Type B pancreatic cell (in vitro differentiated cells): ENCODE data around the gene P3H3. TPM values are rescaled to one million over a fixed set of nuclear protein-coding genes. Genes with fewer than 3 reads are reported as not detected.

Source experiments
- DNase-seq: peaks from one replicate; pipeline ENCODE4 v3.0.0; 2021; ENCODE audit warnings: mixed read lengths; ENCODE audit not compliant: unreplicated experiment; ENCODE audit errors: extremely low spot score
- H3K27ac Mint-ChIP-seq: 2 replicates; pipeline ENCODE4 v1.8.0; 2021; ENCODE audit warnings: mild to moderate bottlenecking, mixed read lengths
- H3K27me3 Mint-ChIP-seq: 2 replicates; pipeline ENCODE4 v1.8.0; 2021; ENCODE audit warnings: mixed read lengths
- H3K36me3 Mint-ChIP-seq: 2 replicates; pipeline ENCODE4 v1.8.0; 2021; ENCODE audit warnings: mixed read lengths
- H3K4me1 Mint-ChIP-seq: one replicate; pipeline ENCODE4 v1.8.0; 2021; ENCODE audit warnings: mixed read lengths; ENCODE audit not compliant: unreplicated experiment
- H3K4me3 Mint-ChIP-seq: 2 replicates; pipeline ENCODE4 v1.8.0; 2021; ENCODE audit warnings: mild to moderate bottlenecking, mixed read lengths
- H3K9me3 Mint-ChIP-seq: 2 replicates; pipeline ENCODE4 v1.8.0; 2021; ENCODE audit warnings: mixed read lengths
- CTCF ChIP-seq: fragments of 200-600 bp; sonication (generic); conservative IDR thresholded peaks from 2 replicates; pipeline ENCODE4 v1.5.0; 2021; ENCODE audit warnings: antibody characterized with exemption, mild to moderate bottlenecking
- total RNA-seq: library from RNA; stranded (reverse); gene quantifications from 2 replicates; pipeline ENCODE4 v1.2.1, GENCODE V29; 2021; ENCODE audit warnings: low replicate concordance

P3H3 gene
- total RNA-seq, 1 donor from 2014 or later, result 66.0 TPM

- TF ChIP-seq CTCF, result no peak
- Mint-ChIP-seq H3K9me3 (no peaks in the 10 kb centered on the region), H3K27ac (peak overlapping the region; percentile 29), H3K4me3 (peak overlapping the region; percentile 73), H3K36me3 (peaks cover 4% of the 10 kb centered on the region), H3K4me1 (peaks cover 52% of the 10 kb centered on the region), H3K27me3 (peaks cover 54% of the 10 kb centered on the region)
- no peak for DNase-seq
These were observed 4.8 kb upstream of the P3H3 start for GRCh38 chr12:6823182-6824084.

- peaks cover 4% of the 10 kb centered on the region for H3K36me3 Mint-ChIP-seq
- no peaks in the 10 kb centered on the region for H3K9me3 Mint-ChIP-seq
- H3K4me1 Mint-ChIP-seq, result peaks cover 48% of the 10 kb centered on the region
- DNase-seq, result no peak
- H3K27ac Mint-ChIP-seq, result no peak overlapping the region
- peaks cover 54% of the 10 kb centered on the region for H3K27me3 Mint-ChIP-seq
- no peak for TF ChIP-seq CTCF
- peak overlapping the region; percentile 78 for H3K4me3 Mint-ChIP-seq
These were observed 4.0 kb upstream of the P3H3 start for GRCh38 chr12:6824085-6824775.

GRCh38 chr12:6824901-6825381 is 3.3 kb upstream of the P3H3 start:
- DNase-seq, result no peak
- Mint-ChIP-seq H3K27me3 (peaks cover 54% of the 10 kb centered on the region), H3K27ac (peak overlapping the region; percentile 61), H3K4me3 (peak overlapping the region; percentile 78), H3K4me1 (peaks cover 41% of the 10 kb centered on the region), H3K36me3 (peaks cover 4% of the 10 kb centered on the region), H3K9me3 (no peaks in the 10 kb centered on the region)
- TF ChIP-seq CTCF, result no peak

- peak; percentile 91 for DNase-seq
- H3K27ac Mint-ChIP-seq, result peak overlapping the region; percentile 61
- H3K4me1 Mint-ChIP-seq, result peaks cover 35% of the 10 kb centered on the region
- H3K27me3 Mint-ChIP-seq, result peaks cover 52% of the 10 kb centered on the region
- H3K4me3 Mint-ChIP-seq, result peak overlapping the region; percentile 78
- peak; percentile 96 for TF ChIP-seq CTCF
- peaks cover 4% of the 10 kb centered on the region for H3K36me3 Mint-ChIP-seq
- H3K9me3 Mint-ChIP-seq, result no peaks in the 10 kb centered on the region
These were observed 2.6 kb upstream of the P3H3 start for GRCh38 chr12:6825398-6826124.

GRCh38 chr12:6826125-6826733 is 2.0 kb upstream of the P3H3 start:
- Mint-ChIP-seq H3K4me3 (peak overlapping the region; percentile 78), H3K36me3 (peaks cover 9% of the 10 kb centered on the region), H3K27ac (no peak overlapping the region), H3K27me3 (peaks cover 45% of the 10 kb centered on the region), H3K4me1 (peaks cover 29% of the 10 kb centered on the region), H3K9me3 (no peaks in the 10 kb centered on the region)
- no peak for TF ChIP-seq CTCF
- DNase-seq, result no peak
